Heart right ventricle (tissue), 16 donors: ENCODE results near the gene GIT2. TPM values are rescaled to one million over a fixed set of nuclear protein-coding genes. Genes with fewer than 3 reads are reported as not detected.

Source experiments
- ATAC-seq, 8 donors: fragments of 200-7000 bp; cut with Tn5 transposase; one replicate each; pipeline ENCODE4 v1.9.1; 2020; ENCODE audit warnings: mild to moderate bottlenecking in 8 of 8, moderate library complexity in 8 of 8, moderate number of reproducible peaks in 1 of 8
- DNase-seq, 2 donors: peaks; one replicate each; pipeline ENCODE4 v3.0.0-alpha.2; 2020
- H3K27ac ChIP-seq, 10 donors: fragments of 200-600 bp; sonication (generic) in 2 of 10; one replicate each; pipeline versions ENCODE4 v1.5.0 to v1.8.0; 2020 to 2022; ENCODE audit warnings: mild to moderate bottlenecking in 3 of 10
- H3K27me3 ChIP-seq, 7 donors: fragments of 200-600 bp; one replicate each; pipeline ENCODE4 v1.8.0; 2021 to 2022; ENCODE audit warnings: mild to moderate bottlenecking in 2 of 7
- H3K36me3 ChIP-seq, 9 donors: fragments of 200-600 bp; sonication (generic) in 1 of 9; one replicate each; pipeline versions ENCODE4 v1.5.0 to v1.8.0; 2020 to 2022; ENCODE audit warnings: mild to moderate bottlenecking in 2 of 9
- H3K4me1 ChIP-seq, 9 donors: fragments of 200-600 bp; sonication (generic) in 1 of 9; one replicate each; pipeline versions ENCODE4 v1.5.0 to v1.8.0; 2020 to 2022; ENCODE audit warnings: mild to moderate bottlenecking in 4 of 9
- H3K4me3 ChIP-seq, 10 donors: fragments of 200-600 bp; sonication (generic) in 2 of 10; one replicate each; pipeline versions ENCODE4 v1.5.0 to v1.8.0; 2020 to 2022; ENCODE audit warnings: mild to moderate bottlenecking in 7 of 10, moderate library complexity in 2 of 10
- H3K9me3 ChIP-seq, 11 donors: fragments of 200-600 bp in 10 of 11; sonication (generic) in 2 of 11; one replicate each; pipeline versions ENCODE4 v1.5.0 to v1.8.0; 2013 to 2022; ENCODE audit warnings: mild to moderate bottlenecking in 2 of 11, control low read depth in 1 of 11, moderate library complexity in 1 of 11
- WGBS, 2 donors: extraction: QIAGEN DNeasy Blood & Tissue Kit; methylation state at CpG; one replicate each; pipeline ENCODE4 v1.1.7; 2013; ENCODE audit warnings: inconsistent platforms in 1 of 2; 5-methylcytosine and 5-hydroxymethylcytosine counted together
- intact Hi-C, 10 donors: fragments of 100-400 bp; cut with DNase I; formaldehyde crosslinking; loops; one replicate each; pipeline versions ENCODE4 v1.11.1 to v1.14.2; 2022
- polyA plus RNA-seq, 2 donors: library from polyadenylated mRNA; stranded (reverse); fragments of 200-250 nt; gene quantifications; one replicate each; pipeline ENCODE4 v1.2.3, GENCODE V29; 2013
- total RNA-seq, 10 donors: library from RNA; stranded (reverse); fragmentation: NEBNext Ultra II Directional in 3 of 10; extraction: Animal tissue kit (Norgen Biotek cat#: 25700) in 3 of 10; gene quantifications; one replicate each; pipeline versions ENCODE4 v1.2.1 to v1.2.4, GENCODE V29; 2021 to 2023
- TF ChIP-seq, protein P1 (sequence below), 9 donors: fragments of 200-600 bp; sonication (generic) in 2 of 9; IDR thresholded peaks; one replicate each; pipeline versions ENCODE4 v1.5.0 to v1.8.0; 2021 to 2022; ENCODE audit warnings: antibody characterized with exemption in 9 of 9, mild to moderate bottlenecking in 5 of 9, moderate library complexity in 1 of 9
- donor health status: Arrhythmogenic right ventricular cardiomyopathy.
- donor health status: ischemic (EF 13 %, LVEDD 7.1; RV severe dilation, severe dysfunction).
- donor health status: healthy with polysubstance abuse.
- donor health status: DM: no; HTN: yes; CAD: no.
- donor health status: DM: no; HTN: no; CAD: no.
- donor health status: ischemic (EF 25% LVEDD 6.9; RV normal size, moderate dysfunction).
- donor health status: ischemic (EF 25% LVEDD 5.7; RV mildly dilated, moderate dysfunction).
- donor health status: healthy.
- donor health status: DM: yes; HTN: yes; CAD: no.
- donor health status: Ischemic cardiomyopathy.
- donor health status: ischemic (EF 35%, LVEDD 5.7; RV mildly dilated, moderate dysfunction).
- donor health status: nonischemic (EF 11% LVEDD 7.7; RV severe dilation, severe dysfunction).
- donor health status: DM: yes; HTN: yes; CAD: no.
- donor health status: PGD.
- donor health status: ischemic (EF 29% LVEDD 5.4; RV normal size, mild dysfunction).
- donor health status: nonischemic (EF 23%, LVEDD 6.1; RV moderate dilation, normal function).

Gene GIT2
- total and polyA plus RNA-seq, 12 donors = 17.8 to 44.9 (median 38.9) TPM

DNA sequence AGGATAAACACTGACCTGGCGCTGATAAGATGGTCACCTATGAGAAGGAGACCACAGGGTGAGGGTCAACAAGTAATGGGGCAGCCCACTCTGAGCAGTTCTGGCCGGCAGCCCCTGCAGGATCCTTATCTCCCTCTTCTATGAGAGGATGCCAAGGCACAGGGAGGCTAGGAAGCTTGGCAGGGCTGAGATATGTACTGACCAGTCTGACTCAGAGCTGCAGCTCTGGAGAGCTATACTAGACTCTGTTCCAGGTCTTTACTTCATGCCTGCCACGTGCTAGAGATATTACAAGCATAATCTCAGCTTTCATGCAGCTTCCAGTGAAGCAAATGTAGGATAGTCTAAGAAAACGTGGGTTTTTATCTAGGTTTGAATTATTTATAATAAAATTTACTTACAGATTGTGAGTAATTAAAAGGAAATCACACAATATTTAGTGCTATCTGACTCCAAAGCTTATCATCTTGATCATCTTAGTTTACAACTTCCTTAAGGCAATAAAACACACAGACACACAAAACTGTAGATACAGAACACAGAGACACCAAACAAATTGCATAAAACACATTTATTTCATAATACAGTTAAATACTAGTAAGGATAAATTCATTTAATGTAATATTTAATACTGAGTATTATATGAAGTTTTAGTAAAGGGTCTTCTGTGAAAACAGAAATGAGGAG, 32.3 kb downstream of the GIT2 start:
- DNase-seq = peak in 1 of 2 donors; percentile 14
- Histone ChIP-seq H3K9me3 (no peaks in the 10 kb centered on the region), H3K27me3 (no peaks in the 10 kb centered on the region), H3K27ac (peak overlapping the region in 5 of 10 donors; percentile 1 to 42 (median 30)), H3K4me1 (peaks cover 0 to 16% (median 9%) of the 10 kb centered on the region in 9 donors), H3K4me3 (no peak overlapping the region), H3K36me3 (peaks cover 0 to 99% (median 41%) of the 10 kb centered on the region in 9 donors)
- TF ChIP-seq, protein P1, sequence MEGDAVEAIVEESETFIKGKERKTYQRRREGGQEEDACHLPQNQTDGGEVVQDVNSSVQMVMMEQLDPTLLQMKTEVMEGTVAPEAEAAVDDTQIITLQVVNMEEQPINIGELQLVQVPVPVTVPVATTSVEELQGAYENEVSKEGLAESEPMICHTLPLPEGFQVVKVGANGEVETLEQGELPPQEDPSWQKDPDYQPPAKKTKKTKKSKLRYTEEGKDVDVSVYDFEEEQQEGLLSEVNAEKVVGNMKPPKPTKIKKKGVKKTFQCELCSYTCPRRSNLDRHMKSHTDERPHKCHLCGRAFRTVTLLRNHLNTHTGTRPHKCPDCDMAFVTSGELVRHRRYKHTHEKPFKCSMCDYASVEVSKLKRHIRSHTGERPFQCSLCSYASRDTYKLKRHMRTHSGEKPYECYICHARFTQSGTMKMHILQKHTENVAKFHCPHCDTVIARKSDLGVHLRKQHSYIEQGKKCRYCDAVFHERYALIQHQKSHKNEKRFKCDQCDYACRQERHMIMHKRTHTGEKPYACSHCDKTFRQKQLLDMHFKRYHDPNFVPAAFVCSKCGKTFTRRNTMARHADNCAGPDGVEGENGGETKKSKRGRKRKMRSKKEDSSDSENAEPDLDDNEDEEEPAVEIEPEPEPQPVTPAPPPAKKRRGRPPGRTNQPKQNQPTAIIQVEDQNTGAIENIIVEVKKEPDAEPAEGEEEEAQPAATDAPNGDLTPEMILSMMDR (IDR thresholded peaks at IDR 0.05) = no peak
- peak in 7 of 8 donors; percentile 60 to 77 (median 63) for ATAC-seq
- intact Hi-C loops = no loop called here
- WGBS, 2 donors = 47 to 52% methylated on average over 4 of the region's 4 CpGs

DNA sequence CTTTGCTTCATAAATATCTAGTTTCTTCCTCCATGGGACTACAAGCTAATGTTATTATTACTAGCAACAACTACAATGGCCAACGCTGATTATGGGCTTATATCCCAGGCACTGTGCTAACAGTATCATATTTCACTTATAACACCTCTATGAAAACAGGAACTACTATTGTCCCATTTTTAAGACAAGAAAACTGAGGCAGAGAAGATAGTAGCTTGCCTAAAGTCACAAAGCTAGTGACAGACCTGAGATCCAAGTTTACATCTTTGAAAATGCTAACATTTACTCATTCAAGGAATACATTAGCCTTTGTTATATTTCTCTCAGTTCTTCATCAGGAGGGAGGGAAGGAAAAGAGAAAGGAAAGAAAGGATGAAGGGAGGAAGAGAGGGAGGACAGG, 32.8 kb downstream of the GIT2 start:
- intact Hi-C loops = no loop called here
- Histone ChIP-seq H3K4me3 (no peak overlapping the region), H3K27ac (peak overlapping the region in 4 of 10 donors; percentile 1 to 40 (median 26)), H3K9me3 (no peaks in the 10 kb centered on the region), H3K36me3 (peaks cover 0 to 99% (median 43%) of the 10 kb centered on the region in 9 donors), H3K27me3 (no peaks in the 10 kb centered on the region), H3K4me1 (peaks cover 0 to 16% (median 8%) of the 10 kb centered on the region in 9 donors)
- 84 to 97% methylated on average over 1 of the region's 1 CpG for WGBS, 2 donors
- no peak for ATAC-seq
- DNase-seq = no peak
- TF ChIP-seq, protein P1 (IDR thresholded peaks at IDR 0.05) = no peak

DNA sequence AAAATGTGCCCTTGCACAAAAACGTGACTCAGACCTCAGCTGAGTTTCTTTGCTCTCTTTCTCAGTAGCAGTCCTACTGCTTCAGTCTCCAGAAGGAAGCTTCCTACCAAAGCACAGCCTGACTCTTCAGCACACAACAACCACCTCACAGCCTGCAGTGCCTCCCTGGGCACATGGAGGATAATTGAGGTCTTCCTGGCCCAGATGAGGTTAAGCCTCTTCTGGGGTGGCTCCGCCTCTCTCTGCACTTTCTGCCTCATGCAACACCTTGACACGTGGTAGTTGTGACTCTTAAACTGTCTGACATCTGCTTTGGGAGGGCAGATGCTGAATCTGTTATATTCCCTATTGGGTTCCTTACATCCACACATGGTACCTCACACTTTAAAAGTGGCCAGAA, 33.8 kb downstream of the GIT2 start:
- TF ChIP-seq, protein P1 (IDR thresholded peaks at IDR 0.05) = no peak
- no peaks in the 10 kb centered on the region for H3K9me3 ChIP-seq
- intact Hi-C loops = no loop called here
- H3K4me3 ChIP-seq = no peak overlapping the region
- H3K27ac ChIP-seq = peak overlapping the region in 4 of 10 donors; percentile 10 to 52 (median 46)
- DNase-seq (no peak), ATAC-seq (peak in 2 of 8 donors; percentile 14 to 46)
- 66% methylated on average over 3 of the region's 3 CpGs for WGBS, 2 donors
- H3K36me3 ChIP-seq = peaks cover 0 to 99% (median 45%) of the 10 kb centered on the region in 9 donors
- peaks cover 0 to 16% (median 8%) of the 10 kb centered on the region in 9 donors for H3K4me1 ChIP-seq
- H3K27me3 ChIP-seq = no peaks in the 10 kb centered on the region

DNA sequence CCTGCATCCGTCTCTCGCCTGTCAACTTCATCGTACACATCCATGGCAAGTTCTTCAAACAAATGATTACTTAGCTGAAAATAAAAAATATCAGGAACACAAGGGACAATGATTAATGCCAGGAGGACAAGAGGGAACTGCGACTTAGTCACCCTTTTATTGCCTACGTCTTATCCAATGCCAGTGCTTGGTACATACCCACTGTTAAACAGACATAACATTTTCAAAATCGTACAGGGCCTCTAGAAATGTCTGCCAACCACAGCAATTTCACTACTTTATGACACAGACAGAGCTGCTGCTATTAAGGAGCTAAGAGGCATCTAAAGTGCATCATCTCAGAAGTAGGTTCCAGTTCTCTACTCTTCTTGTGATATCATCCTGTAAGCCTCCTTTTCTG, 34.6 kb downstream of the GIT2 start:
- no peaks in the 10 kb centered on the region for H3K27me3 ChIP-seq
- no peak overlapping the region for H3K4me3 ChIP-seq
- peak overlapping the region in 8 of 10 donors; percentile 10 to 52 (median 43) for H3K27ac ChIP-seq
- H3K9me3 ChIP-seq = no peaks in the 10 kb centered on the region
- peaks cover 0 to 99% (median 50%) of the 10 kb centered on the region in 9 donors for H3K36me3 ChIP-seq
- H3K4me1 ChIP-seq = peaks cover 0 to 16% (median 8%) of the 10 kb centered on the region in 9 donors
- TF ChIP-seq, protein P1 (IDR thresholded peaks at IDR 0.05) = no peak
- ATAC-seq = peak in 6 of 8 donors; percentile 7 to 67 (median 47)
- no peak for DNase-seq
- intact Hi-C loops = no loop called here
- WGBS, 2 donors = 52 to 55% methylated on average over 6 of the region's 6 CpGs
